Adipocyte (in vitro differentiated cells): ENCODE results near the gene TNS1.

ENCODE experiments used
- DNase-seq: peaks from one replicate; pipeline ENCODE4 v3.0.0-alpha.2; 2015; ENCODE audit warnings: low read depth
- H3K27me3 ChIP-seq: replicated peaks from 2 replicates; pipeline ENCODE4 v1.7.0; 2013; ENCODE audit warnings: mild to moderate bottlenecking, low read length, moderate library complexity; ENCODE audit not compliant: control insufficient read depth, insufficient read depth
- H3K36me3 ChIP-seq: 2 replicates; pipeline ENCODE4 v1.7.0; 2013; ENCODE audit warnings: low read length, mild to moderate bottlenecking, moderate library complexity; ENCODE audit not compliant: control insufficient read depth, insufficient read depth, severe bottlenecking
- H3K4me1 ChIP-seq: 2 replicates; pipeline ENCODE4 v1.7.0; 2013; ENCODE audit warnings: mild to moderate bottlenecking, low read length, moderate library complexity; ENCODE audit not compliant: control insufficient read depth, insufficient read depth
- H3K4me3 ChIP-seq: 2 replicates; pipeline ENCODE4 v1.7.0; 2013; ENCODE audit warnings: mild to moderate bottlenecking, low read length, moderate library complexity
- H3K9ac ChIP-seq: 2 replicates; pipeline ENCODE4 v1.7.0; 2013; ENCODE audit warnings: mild to moderate bottlenecking, low read length, moderate library complexity
- H3K9me3 ChIP-seq: 2 replicates; pipeline ENCODE4 v1.7.0; 2013; ENCODE audit warnings: mild to moderate bottlenecking, low read length, moderate library complexity; ENCODE audit not compliant: control insufficient read depth

The TNS1 gene

DNA sequence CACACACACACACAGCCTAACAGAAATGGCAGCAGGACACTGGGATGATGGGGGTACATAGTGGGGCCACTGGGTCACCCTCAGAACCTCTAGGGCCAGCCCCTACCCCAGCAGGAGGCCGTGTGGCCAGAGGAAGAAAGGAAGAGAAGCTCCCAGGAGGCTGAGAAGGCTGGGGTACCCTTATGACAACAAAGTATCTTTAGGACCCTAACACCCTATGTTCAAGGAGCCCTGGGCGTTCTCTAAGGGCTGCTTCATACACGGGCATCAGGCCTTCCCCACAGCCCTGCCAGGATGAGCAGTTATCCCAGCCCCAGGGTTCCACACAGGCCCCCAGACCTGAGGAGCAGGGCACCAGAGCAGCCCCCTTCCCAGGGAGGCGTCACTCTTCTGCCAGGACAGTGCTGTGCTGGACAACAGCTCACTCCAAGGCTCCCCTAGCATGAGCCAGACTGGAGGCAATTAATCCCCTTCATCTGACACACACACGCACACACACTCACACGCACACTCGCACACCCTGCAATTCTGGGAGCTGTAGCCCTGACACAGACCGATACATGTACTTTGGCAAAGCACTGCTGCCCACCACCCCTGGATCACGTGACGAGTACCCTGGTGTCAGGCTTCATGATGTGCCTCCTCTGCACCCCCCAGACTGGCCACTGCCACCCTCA lies 163.6 kb downstream of the TNS1 start:
- no peak overlapping the region for H3K9ac ChIP-seq
- no peaks in the 10 kb centered on the region for H3K9me3 ChIP-seq
- no peak for DNase-seq
- H3K27me3 ChIP-seq = no peaks in the 10 kb centered on the region
- H3K4me1 ChIP-seq = peaks cover 51% of the 10 kb centered on the region
- no peak overlapping the region for H3K4me3 ChIP-seq
- H3K36me3 ChIP-seq = peaks cover 66% of the 10 kb centered on the region

DNA sequence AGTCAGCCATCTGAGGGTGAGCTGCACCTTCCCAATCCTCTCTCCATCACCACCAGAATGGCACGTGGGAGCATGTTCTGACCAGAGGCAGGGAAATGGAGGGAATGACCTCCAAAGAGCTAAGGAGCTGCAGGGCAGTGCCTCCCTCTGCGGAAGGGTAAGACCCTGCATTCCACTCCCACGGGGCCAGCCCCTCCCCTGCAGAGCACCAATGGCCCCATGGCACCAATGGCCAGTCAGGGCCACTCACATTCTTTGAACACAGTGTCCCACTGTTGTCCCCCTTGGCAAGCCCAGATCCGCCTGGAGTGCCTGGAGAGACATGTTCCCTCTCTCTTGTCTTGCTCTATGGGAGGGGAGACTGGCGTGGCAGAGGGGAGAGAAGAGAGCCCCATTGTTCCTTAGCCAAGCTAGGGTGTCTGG lies 164.4 kb downstream of the TNS1 start:
- H3K27me3 ChIP-seq = no peaks in the 10 kb centered on the region
- peaks cover 50% of the 10 kb centered on the region for H3K4me1 ChIP-seq
- H3K36me3 ChIP-seq = peaks cover 69% of the 10 kb centered on the region
- H3K4me3 ChIP-seq = no peak overlapping the region
- DNase-seq = no peak
- no peak overlapping the region for H3K9ac ChIP-seq
- no peaks in the 10 kb centered on the region for H3K9me3 ChIP-seq

DNA sequence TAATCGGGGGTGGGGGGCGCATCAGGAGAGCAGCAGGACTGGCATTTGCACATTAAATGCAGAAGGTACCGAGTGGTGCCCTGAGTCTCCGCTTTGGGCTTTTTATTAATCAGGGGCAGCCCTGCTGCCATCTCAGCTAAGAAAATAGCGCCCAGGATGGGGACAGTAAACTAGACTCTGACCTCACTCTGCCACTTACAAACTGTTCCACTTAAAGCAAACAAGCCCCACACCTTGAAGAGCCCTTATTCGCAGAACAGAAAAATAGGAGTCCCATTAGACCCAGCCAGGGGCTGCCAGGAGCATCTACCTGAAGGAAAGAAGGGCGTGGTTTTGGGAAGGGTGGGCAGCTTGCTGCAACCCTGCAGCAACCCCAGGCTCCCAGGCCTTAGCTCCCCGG lies 165.3 kb downstream of the TNS1 start:
- peaks cover 50% of the 10 kb centered on the region for H3K4me1 ChIP-seq
- no peak overlapping the region for H3K4me3 ChIP-seq

DNA sequence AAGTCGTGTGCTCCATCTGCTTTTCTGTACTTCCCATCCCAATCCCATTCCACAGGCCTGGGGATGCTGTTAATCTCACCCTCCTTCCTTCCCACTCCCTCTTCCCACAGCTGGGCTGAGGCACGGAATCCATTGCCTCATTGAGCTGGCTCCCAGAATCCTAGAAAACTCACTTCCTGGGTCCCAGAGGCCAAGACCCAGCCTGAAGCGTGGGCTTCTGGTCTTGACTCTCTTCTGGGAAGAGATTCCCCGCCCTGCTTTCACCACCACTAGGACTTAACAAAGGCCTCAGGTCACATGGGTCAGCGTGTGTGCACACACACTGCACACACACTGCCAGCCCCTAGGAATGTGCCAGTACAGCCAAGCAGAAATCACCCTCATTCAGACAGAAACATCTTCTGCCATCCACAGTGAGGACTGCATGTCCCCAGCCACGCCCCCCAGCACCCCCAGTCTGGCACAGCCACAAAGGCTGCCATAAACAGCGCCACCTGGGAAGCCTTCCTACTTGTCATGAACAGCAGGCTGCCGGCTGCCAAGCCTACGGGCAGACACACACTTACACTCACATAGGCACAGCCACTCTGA lies 165.8 kb downstream of the TNS1 start:
- Histone ChIP-seq H3K36me3 (peaks cover 70% of the 10 kb centered on the region), H3K9ac (peak overlapping the region; percentile 44), H3K9me3 (no peaks in the 10 kb centered on the region), H3K4me1 (peaks cover 50% of the 10 kb centered on the region), H3K4me3 (peak overlapping the region; percentile 11), H3K27me3 (no peaks in the 10 kb centered on the region)
- peak; percentile 59 for DNase-seq

More for the DNA sequence above, 165.3 kb downstream of the TNS1 start:
- no peaks in the 10 kb centered on the region for H3K9me3 ChIP-seq
- peaks cover 70% of the 10 kb centered on the region for H3K36me3 ChIP-seq
- DNase-seq = no peak
- no peaks in the 10 kb centered on the region for H3K27me3 ChIP-seq
- peak overlapping the region; percentile 1 for H3K9ac ChIP-seq

DNA sequence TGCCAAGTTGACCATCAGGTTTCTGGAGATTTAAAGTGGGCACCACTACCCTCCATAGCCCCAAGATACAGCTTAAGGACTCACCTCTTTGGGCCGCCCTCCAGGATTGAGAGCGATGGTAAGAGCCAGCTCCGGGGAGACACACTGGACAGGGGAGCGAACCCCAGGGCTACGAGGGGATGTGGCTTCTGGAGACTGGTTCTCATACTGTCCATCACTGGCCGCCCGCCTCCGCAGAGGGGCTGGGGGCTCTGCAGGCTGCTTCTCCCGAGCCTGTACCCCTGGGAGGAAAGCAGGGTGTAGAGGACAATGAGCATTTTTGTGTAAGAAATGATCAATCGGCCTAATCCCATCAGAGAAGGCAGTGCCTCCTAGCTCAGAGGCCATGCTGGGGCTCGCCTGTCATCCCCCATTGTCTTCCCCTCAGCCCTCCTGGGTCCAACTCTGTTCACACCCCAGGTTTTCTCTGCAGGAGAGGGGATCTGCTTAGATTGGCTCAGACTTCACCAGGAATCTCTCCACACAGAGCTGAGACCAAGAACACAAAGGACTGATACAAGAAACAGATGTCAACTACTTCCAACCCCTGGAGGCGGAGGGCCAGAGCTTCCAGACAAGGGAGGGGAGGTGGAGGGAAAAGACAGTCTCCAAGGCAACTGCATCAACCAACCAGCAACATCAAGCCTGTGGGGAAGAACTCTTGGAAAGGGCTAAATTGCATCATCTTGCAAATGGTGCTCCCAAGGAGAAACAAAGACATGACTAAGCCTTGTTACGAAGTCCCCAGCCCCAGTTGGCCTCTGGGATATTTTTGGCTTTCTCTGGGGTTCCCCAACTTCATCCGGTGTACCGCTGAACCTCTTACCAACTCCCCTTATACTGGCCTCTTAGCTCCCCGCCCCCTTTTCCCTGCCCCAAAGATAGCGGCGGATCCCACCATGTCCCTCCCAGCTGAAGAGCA lies 166.6 kb downstream of the TNS1 start:
- Histone ChIP-seq H3K9me3 (no peaks in the 10 kb centered on the region), H3K9ac (peak overlapping the region; percentile 44), H3K27me3 (no peaks in the 10 kb centered on the region), H3K36me3 (peaks cover 70% of the 10 kb centered on the region), H3K4me1 (peaks cover 43% of the 10 kb centered on the region), H3K4me3 (peak overlapping the region; percentile 11)
- DNase-seq = peak; percentile 94

DNA sequence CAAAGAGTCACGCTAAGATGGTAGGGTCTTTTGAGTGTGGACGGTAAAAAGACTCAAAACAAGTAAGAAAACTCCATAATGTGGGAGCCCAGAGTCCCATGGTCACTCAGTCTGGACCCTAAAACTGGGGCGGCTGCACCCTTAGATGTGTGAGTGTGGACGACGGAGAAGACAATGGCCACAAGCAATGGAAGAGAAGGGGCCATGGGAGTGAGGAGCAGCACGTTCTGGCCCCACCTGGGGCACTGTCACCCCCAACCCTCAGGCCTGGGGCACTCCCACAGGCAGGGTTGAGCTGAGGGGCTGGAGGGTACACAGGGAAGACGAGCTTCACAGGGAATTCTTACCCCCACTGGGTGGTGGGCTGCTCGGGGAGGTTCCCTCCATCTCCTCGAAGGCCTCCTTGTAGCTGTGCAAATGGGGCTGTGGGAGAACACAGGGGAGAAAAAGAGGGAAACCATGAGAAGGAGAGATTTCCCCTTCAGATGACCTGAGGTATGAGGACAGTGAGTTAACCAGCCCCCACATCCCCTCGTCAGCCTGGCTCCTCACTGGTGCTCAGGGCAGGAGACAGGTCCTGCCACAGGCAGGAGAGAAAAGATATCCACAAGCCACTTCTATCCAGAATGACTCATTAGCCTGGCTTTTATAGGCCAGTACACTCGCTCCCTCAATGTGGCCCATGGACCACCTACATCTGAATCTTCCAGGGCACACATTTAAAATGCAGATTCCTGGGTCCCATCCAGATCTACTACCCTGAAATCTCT lies 167.9 kb downstream of the TNS1 start:
- Histone ChIP-seq H3K9me3 (no peaks in the 10 kb centered on the region), H3K4me3 (no peak overlapping the region), H3K36me3 (peaks cover 72% of the 10 kb centered on the region), H3K4me1 (peaks cover 41% of the 10 kb centered on the region), H3K27me3 (no peaks in the 10 kb centered on the region), H3K9ac (no peak overlapping the region)
- no peak for DNase-seq

DNA sequence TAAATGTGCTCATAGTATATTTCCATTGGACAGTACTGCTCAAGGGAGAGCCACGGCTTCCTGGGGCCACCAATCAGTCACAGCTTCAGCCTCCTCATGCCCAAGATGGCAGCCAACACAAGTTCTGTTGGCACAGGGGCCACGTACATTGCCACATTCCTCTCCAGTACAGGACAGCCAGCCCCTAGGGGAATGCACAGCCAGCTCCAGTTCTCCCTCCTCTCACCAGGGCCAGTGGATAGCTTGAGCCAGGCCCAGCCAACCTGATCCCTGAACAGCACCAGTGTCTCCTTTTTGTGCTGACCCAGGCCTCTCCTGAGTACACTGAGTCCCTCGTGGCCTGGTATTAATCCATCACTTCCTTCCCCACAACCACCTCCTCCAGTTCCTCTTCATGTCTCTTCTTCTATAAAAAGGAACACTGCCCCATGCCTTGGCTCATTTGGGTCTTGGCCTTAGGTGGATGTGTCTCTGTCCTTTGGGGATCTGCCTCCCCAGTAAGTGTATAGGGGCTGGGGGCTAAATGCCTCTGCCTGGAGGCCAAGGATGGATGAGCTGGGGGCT lies 168.7 kb downstream of the TNS1 start:
- Histone ChIP-seq H3K9ac (no peak overlapping the region), H3K4me1 (peaks cover 41% of the 10 kb centered on the region), H3K27me3 (no peaks in the 10 kb centered on the region), H3K36me3 (peaks cover 71% of the 10 kb centered on the region), H3K9me3 (no peaks in the 10 kb centered on the region), H3K4me3 (no peak overlapping the region)
- no peak for DNase-seq

DNA sequence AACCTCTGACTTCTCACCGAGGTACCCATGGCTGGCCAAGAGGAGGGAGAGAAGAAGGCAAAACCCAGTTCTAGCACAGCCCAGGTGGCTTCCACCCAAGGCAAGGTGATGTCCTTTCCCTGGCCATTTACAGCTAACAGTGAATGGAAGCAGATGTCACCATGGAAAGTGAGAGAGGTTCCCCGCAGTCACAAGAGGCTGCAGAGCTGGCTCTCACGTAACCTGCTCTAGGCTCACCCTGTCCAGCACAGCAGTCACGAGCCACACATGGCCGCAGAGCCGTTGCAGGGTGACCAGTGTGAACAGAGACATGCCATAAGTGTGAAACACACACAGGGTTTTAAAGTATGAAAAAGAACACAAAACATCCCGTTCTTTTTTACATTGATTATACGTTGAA lies 169.4 kb downstream of the TNS1 start:
- Histone ChIP-seq H3K4me3 (no peak overlapping the region), H3K4me1 (peaks cover 43% of the 10 kb centered on the region), H3K27me3 (no peaks in the 10 kb centered on the region), H3K9me3 (no peaks in the 10 kb centered on the region), H3K9ac (no peak overlapping the region), H3K36me3 (peaks cover 76% of the 10 kb centered on the region)
- DNase-seq = no peak

DNA sequence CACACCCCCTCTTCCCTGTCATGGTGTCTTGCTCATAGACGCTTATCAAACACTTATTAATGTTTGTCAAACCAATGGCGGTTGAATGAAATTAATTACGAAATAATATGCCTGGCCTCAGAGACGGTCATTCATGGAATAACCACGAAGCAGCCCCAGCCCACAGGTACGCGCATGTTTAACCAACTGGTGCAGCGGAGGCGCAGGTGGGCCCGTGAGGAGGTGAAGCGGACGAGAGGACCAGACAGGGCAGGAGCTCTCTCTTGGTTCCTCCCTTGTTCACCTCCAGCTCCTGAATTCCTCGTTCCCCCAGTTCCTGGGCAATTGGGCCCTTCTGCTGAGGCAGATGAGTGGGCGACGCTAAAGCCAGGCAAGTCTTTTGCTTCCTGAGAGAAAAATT lies 169.8 kb downstream of the TNS1 start:
- Histone ChIP-seq H3K4me3 (no peak overlapping the region), H3K9ac (no peak overlapping the region), H3K36me3 (peaks cover 81% of the 10 kb centered on the region), H3K4me1 (peaks cover 43% of the 10 kb centered on the region), H3K27me3 (no peaks in the 10 kb centered on the region), H3K9me3 (no peaks in the 10 kb centered on the region)
- DNase-seq = no peak

DNA sequence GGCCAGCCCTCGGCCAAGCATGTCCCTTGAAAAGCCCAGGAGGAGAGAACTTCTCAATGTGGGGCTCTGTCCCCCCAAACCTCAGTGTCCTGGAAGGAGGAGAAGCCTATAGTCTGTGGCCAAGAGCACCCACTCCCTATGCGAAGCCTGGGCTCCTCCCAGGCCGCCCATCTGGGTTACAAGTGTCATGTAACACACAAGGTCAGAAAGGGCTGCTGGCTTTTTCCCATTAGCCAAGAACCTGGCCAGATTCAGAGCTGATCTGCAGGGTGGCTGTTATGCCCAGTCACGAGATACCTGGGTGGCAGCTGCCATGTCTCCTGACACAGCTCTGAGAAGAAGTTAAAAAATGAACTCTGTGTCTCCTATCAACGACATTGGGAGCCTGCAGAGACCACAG lies 170.7 kb downstream of the TNS1 start:
- DNase-seq = no peak
- H3K9me3 ChIP-seq = no peaks in the 10 kb centered on the region
- no peak overlapping the region for H3K9ac ChIP-seq
- H3K27me3 ChIP-seq = no peaks in the 10 kb centered on the region
- no peak overlapping the region for H3K4me3 ChIP-seq
- H3K36me3 ChIP-seq = peaks cover 81% of the 10 kb centered on the region
- peaks cover 43% of the 10 kb centered on the region for H3K4me1 ChIP-seq
